Trophoblast cell (in vitro differentiated cells and primary cell): ENCODE data around the gene SMC2.
A peak's percentile ranks its signal among the peaks of the same experiment; 100 is the strongest.

ENCODE experiments used
- DNase-seq, 2 donors: peaks; one replicate each; pipeline ENCODE4 v3.0.0-alpha.2; 2016
- H2AFZ ChIP-seq: 2 replicates; pipeline ENCODE4 v1.6.1; 2013; ENCODE audit warnings: low read length, moderate library complexity, mild to moderate bottlenecking; ENCODE audit not compliant: insufficient read depth, poor library complexity
- H2AK5ac ChIP-seq: 2 replicates; pipeline ENCODE4 v1.6.1; 2013; ENCODE audit warnings: mild to moderate bottlenecking, low read length
- H2BK120ac ChIP-seq: 2 replicates; pipeline ENCODE4 v1.6.1; 2013; ENCODE audit warnings: low read length, mild to moderate bottlenecking, moderate library complexity; ENCODE audit not compliant: insufficient read depth, poor library complexity
- H2BK12ac ChIP-seq: 2 replicates; pipeline ENCODE4 v1.6.1; 2013; ENCODE audit warnings: mild to moderate bottlenecking, low read length, moderate library complexity
- H2BK5ac ChIP-seq: 2 replicates; pipeline ENCODE4 v1.6.1; 2013; ENCODE audit warnings: low read length, low read depth, moderate library complexity, mild to moderate bottlenecking; ENCODE audit not compliant: poor library complexity
- H3K14ac ChIP-seq: 2 replicates; pipeline ENCODE4 v1.6.1; 2013; ENCODE audit warnings: mild to moderate bottlenecking, low read length
- H3K18ac ChIP-seq: 2 replicates; pipeline ENCODE4 v1.6.1; 2013; ENCODE audit warnings: mild to moderate bottlenecking, low read length
- H3K23ac ChIP-seq: 2 replicates; pipeline ENCODE4 v1.6.1; 2013; ENCODE audit warnings: low read length
- H3K27ac ChIP-seq: 2 replicates; pipeline ENCODE4 v1.5.1; 2013; ENCODE audit warnings: low read depth, mild to moderate bottlenecking, inconsistent platforms, low read length, moderate library complexity
- H3K27me3 ChIP-seq: 2 replicates; pipeline ENCODE4 v1.6.1; 2013; ENCODE audit warnings: inconsistent platforms, mild to moderate bottlenecking, low read length, moderate library complexity; ENCODE audit not compliant: insufficient read depth
- H3K36me3 ChIP-seq, 2 experiments: 1 replicate in 1 of 2; 2 replicates in 1 of 2; pipeline ENCODE4 v1.6.1; 2013; ENCODE audit warnings: low read length in 2 of 2, mild to moderate bottlenecking in 2 of 2, moderate library complexity in 1 of 2; ENCODE audit not compliant: insufficient read depth in 2 of 2, control insufficient read depth in 1 of 2
- H3K4ac ChIP-seq: 2 replicates; pipeline ENCODE4 v1.6.1; 2013; ENCODE audit warnings: low read depth, mild to moderate bottlenecking, low read length, moderate library complexity
- H3K4me1 ChIP-seq, 2 experiments: 1 replicate in 1 of 2; 2 replicates in 1 of 2; pipeline ENCODE4 v1.6.1; 2013; ENCODE audit warnings: low read length in 2 of 2, mild to moderate bottlenecking in 2 of 2, moderate library complexity in 1 of 2; ENCODE audit not compliant: insufficient read depth in 2 of 2, control insufficient read depth in 1 of 2
- H3K4me2 ChIP-seq: 2 replicates; pipeline ENCODE4 v1.6.1; 2013; ENCODE audit warnings: inconsistent platforms, mild to moderate bottlenecking, low read length, moderate library complexity
- H3K4me3 ChIP-seq: 2 replicates; pipeline ENCODE4 v1.5.1; 2013; ENCODE audit warnings: mild to moderate bottlenecking, low read depth, low read length, inconsistent platforms
- H3K79me1 ChIP-seq: one replicate; pipeline ENCODE4 v1.6.1; 2013; ENCODE audit warnings: low read length
- H3K79me2 ChIP-seq: 2 replicates; pipeline ENCODE4 v1.6.1; 2013; ENCODE audit warnings: low read length, mild to moderate bottlenecking; ENCODE audit not compliant: control insufficient read depth, insufficient read depth, poor library complexity
- H3K9ac ChIP-seq: 2 replicates; pipeline ENCODE4 v1.6.1; 2013; ENCODE audit warnings: mild to moderate bottlenecking, low read length
- H3K9me3 ChIP-seq: 2 replicates; pipeline ENCODE4 v1.6.1; 2013; ENCODE audit warnings: low read depth, mild to moderate bottlenecking, control low read depth, inconsistent platforms, low read length; ENCODE audit not compliant: insufficient read depth
- H4K12ac ChIP-seq: 2 replicates; pipeline ENCODE4 v1.6.1; 2013; ENCODE audit warnings: low read depth, mild to moderate bottlenecking, low read length, moderate library complexity
- H4K8ac ChIP-seq: 2 replicates; pipeline ENCODE4 v1.6.1; 2013; ENCODE audit warnings: low read depth, mild to moderate bottlenecking, low read length, moderate library complexity
- H4K91ac ChIP-seq: one replicate; pipeline ENCODE4 v1.6.1; 2013; ENCODE audit warnings: low read depth, mild to moderate bottlenecking, low read length, moderate library complexity
- WGBS: extraction: QIAGEN DNeasy Blood & Tissue Kit; methylation state at CpG from one replicate; pipeline ENCODE4 v1.1.7; 2013; ENCODE audit warnings: missing lambda C conversion rate; ENCODE audit not compliant: insufficient read length, insufficient coverage; ENCODE audit errors: extremely low coverage; 5-methylcytosine and 5-hydroxymethylcytosine counted together

The SMC2 gene

GRCh38 chr9:104073098-104073769 is 20.9 kb upstream of the SMC2 start:
- H3K36me3 ChIP-seq: no peaks in the 10 kb centered on the region
- H3K27me3 ChIP-seq: no peaks in the 10 kb centered on the region
- DNase-seq: no peak
- no peak overlapping the region for H3K18ac ChIP-seq
- no peak overlapping the region for H3K23ac ChIP-seq
- no peak overlapping the region for H3K4ac ChIP-seq
- H2AK5ac ChIP-seq: no peak overlapping the region
- no peak overlapping the region for H4K8ac ChIP-seq
- no peak overlapping the region for H2BK120ac ChIP-seq
- H4K91ac ChIP-seq: no peak overlapping the region
- H3K4me2 ChIP-seq: no peak overlapping the region
- H3K79me1 ChIP-seq: peaks cover 2% of the 10 kb centered on the region
- no peaks in the 10 kb centered on the region for H3K79me2 ChIP-seq
- H3K4me3 ChIP-seq: no peak overlapping the region
- H2BK5ac ChIP-seq: no peak overlapping the region
- H3K9me3 ChIP-seq: peaks cover 1% of the 10 kb centered on the region
- H2BK12ac ChIP-seq: no peak overlapping the region
- WGBS: no CpG with 5 or more reads among the region's 3 CpGs
- no peak overlapping the region for H4K12ac ChIP-seq
- no peak overlapping the region for H3K14ac ChIP-seq
- H3K9ac ChIP-seq: no peak overlapping the region
- H3K27ac ChIP-seq: no peak overlapping the region
- H2AFZ ChIP-seq: no peak overlapping the region
- peaks cover 0 to 2% of the 10 kb centered on the region in 2 experiments for H3K4me1 ChIP-seq

DNA sequence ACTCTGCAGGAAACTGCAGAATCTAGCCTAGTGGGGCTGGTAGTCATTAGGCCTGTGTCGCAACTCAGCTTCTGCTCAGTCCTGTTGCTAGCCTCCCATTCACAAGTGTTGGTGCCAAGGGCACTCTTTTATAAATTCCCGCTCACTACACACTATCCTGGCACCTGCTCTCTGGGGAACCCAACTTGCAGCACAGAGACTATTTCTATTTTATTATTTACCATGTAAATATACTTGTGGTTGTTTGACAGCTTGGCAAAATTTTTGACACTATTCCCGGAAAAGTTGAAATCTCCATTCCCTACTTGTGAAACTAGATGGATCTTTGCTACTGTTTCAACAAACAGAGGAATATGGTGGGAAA is 20.4 kb upstream of the SMC2 start:
- Histone ChIP-seq H3K79me1 (peaks cover 2% of the 10 kb centered on the region), H3K27me3 (no peaks in the 10 kb centered on the region), H3K9me3 (peaks cover 1% of the 10 kb centered on the region), H3K36me3 (no peaks in the 10 kb centered on the region), H4K12ac (no peak overlapping the region), H2BK5ac (no peak overlapping the region), H3K4me2 (no peak overlapping the region), H2AK5ac (no peak overlapping the region), H3K23ac (no peak overlapping the region), H3K18ac (no peak overlapping the region), H3K27ac (no peak overlapping the region), H3K14ac (no peak overlapping the region), H3K9ac (no peak overlapping the region), H2BK12ac (no peak overlapping the region), H4K91ac (no peak overlapping the region), H3K4me3 (no peak overlapping the region), H3K4ac (no peak overlapping the region), H4K8ac (no peak overlapping the region), H2BK120ac (no peak overlapping the region), H3K79me2 (no peaks in the 10 kb centered on the region), H2AFZ (no peak overlapping the region), H3K4me1 (peaks cover 0 to 2% of the 10 kb centered on the region in 2 experiments)
- no CpG with 5 or more reads among the region's 3 CpGs for WGBS
- DNase-seq: no peak

DNA sequence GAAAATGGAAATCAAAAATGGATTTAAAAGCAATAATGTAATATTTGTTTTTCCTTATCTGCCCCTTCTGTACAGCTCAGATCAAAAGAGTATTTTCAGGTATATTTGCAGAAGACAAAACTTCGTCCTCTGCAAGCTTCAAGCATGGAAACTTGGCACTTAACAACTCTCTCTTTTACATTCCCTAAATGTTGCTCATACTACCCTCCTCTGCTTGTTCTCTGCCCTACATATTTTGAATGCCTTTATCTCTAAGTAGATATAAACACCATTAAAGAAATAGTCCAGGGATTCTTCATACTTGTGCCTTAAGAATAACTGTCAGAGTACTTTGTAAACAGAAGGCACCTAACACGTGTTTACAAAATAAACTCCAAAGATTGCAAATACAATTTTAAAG is 19.2 kb upstream of the SMC2 start:
- Histone ChIP-seq H3K23ac (no peak overlapping the region), H3K4ac (no peak overlapping the region), H2AFZ (no peak overlapping the region), H3K27ac (no peak overlapping the region), H2BK5ac (no peak overlapping the region), H3K14ac (no peak overlapping the region), H3K27me3 (no peaks in the 10 kb centered on the region), H3K4me2 (no peak overlapping the region), H3K9ac (no peak overlapping the region), H3K4me1 (peaks cover 0 to 2% of the 10 kb centered on the region in 2 experiments), H4K12ac (no peak overlapping the region), H3K36me3 (no peaks in the 10 kb centered on the region), H4K8ac (no peak overlapping the region), H3K79me2 (no peaks in the 10 kb centered on the region), H2BK120ac (no peak overlapping the region), H2AK5ac (no peak overlapping the region), H2BK12ac (no peak overlapping the region), H3K79me1 (peaks cover 2% of the 10 kb centered on the region), H4K91ac (no peak overlapping the region), H3K18ac (no peak overlapping the region), H3K9me3 (peaks cover 1% of the 10 kb centered on the region), H3K4me3 (no peak overlapping the region)
- DNase-seq: peak in 1 of 2 donors; percentile 60
- WGBS: no CpG with 5 or more reads among the region's 2 CpGs

DNA sequence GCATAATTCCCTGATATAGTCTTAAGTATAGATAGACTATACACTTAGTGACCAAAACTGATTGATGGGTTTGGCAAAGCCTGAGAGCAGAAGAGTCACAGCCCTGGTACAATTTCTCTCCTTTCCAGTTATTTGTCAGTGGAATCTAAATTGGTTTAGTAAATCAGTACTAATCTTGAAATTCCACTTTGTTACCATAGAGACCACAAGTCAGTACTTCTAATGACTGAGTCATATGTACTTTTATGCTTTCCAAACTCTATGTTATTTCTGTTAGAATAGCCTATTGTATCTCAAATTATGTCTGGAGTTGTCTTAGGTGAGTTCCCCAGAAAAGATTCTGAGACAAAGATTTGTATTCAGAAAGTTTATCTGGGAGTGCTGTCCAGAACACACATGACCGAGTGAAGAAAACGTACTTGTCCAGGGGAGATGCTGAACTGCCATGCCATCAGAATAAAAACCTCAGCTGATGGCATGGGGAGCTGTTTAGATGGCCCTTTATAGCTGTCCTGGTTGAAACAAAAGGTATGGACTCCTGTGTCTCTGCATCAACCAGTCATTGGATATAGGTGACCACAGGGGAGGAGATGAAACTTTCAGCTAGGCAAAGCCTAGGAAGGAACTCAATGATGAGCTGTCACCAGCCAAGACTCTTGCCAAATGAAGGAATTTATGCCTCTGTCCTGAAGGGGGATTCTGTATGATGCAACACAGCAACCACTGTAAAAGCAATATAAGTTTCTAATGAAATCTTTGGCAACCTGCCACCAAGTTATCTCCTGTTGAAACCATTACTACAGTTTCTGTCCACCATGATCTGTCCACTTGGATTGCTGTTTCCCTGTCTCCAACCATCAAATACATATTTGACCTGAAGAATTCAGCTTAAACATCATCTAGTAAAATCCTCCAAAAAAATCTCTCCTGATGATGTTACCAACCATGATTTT is 18.0 kb upstream of the SMC2 start:
- no peak overlapping the region for H2AFZ ChIP-seq
- no peak overlapping the region for H3K14ac ChIP-seq
- no peak overlapping the region for H3K4me2 ChIP-seq
- peak in 1 of 2 donors; percentile 6 for DNase-seq
- no peak overlapping the region for H3K23ac ChIP-seq
- H3K27ac ChIP-seq: no peak overlapping the region
- no peak overlapping the region for H2BK5ac ChIP-seq
- peaks cover 1% of the 10 kb centered on the region for H3K9me3 ChIP-seq
- no peaks in the 10 kb centered on the region for H3K36me3 ChIP-seq
- H2BK120ac ChIP-seq: no peak overlapping the region
- peaks cover 0 to 2% of the 10 kb centered on the region in 2 experiments for H3K4me1 ChIP-seq
- no peak overlapping the region for H3K4me3 ChIP-seq
- no peak overlapping the region for H3K18ac ChIP-seq
- no peak overlapping the region for H4K91ac ChIP-seq
- no peak overlapping the region for H2AK5ac ChIP-seq
- H3K79me1 ChIP-seq: peaks cover 2% of the 10 kb centered on the region
- H2BK12ac ChIP-seq: no peak overlapping the region
- H3K27me3 ChIP-seq: no peaks in the 10 kb centered on the region
- no CpG with 5 or more reads among the region's 2 CpGs for WGBS
- H4K8ac ChIP-seq: no peak overlapping the region
- no peak overlapping the region for H3K4ac ChIP-seq
- no peaks in the 10 kb centered on the region for H3K79me2 ChIP-seq
- H4K12ac ChIP-seq: no peak overlapping the region
- H3K9ac ChIP-seq: no peak overlapping the region
